ELR (cell line): ENCODE results near the gene HADHA.

Experiments
- DNase-seq: peaks from one replicate; pipeline ENCODE4 v3.0.0-alpha.2; 2015; ENCODE audit warnings: low read depth

Gene HADHA

DNA sequence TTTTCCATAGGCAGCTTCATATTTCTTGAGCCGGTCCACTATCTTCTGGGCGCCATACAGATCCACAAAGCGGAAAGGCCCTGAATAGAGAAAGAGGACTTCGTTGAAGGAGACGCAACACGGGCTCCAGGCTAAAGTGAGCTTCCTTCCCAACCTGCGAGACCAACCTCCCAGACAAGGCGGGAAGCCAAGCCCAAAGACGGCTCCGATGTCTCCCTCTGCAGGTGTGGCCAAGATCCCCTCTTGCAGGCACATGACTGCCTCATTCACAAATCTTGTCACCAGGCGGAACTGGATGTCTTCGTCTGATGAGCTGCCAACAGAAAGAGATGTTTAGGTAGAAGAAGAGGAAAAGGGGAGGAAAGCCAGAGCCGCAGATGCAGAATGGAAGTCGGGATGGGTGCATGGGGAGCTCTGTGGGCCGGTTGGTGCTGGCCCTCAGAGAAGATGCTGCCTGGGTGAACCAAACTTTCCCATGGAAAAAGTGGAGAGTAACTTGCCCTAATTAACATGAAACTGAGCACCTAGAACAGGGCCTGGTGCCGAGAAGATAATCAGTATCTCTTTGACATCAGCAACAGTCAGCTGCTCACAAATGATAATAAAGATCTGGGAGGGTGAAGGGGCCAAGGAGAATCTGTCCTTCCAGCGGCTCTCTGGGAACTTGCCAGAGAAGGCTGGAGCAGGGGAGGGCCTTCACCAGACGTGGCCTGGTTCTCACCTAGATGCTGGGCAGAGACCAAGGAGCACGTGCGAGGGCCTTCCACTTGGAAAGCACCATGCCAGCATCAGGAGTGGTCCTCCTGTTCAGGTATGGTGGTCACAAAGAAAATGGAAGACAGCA is 52.9 kb downstream of the HADHA start:
- DNase-seq, result no peak

DNA sequence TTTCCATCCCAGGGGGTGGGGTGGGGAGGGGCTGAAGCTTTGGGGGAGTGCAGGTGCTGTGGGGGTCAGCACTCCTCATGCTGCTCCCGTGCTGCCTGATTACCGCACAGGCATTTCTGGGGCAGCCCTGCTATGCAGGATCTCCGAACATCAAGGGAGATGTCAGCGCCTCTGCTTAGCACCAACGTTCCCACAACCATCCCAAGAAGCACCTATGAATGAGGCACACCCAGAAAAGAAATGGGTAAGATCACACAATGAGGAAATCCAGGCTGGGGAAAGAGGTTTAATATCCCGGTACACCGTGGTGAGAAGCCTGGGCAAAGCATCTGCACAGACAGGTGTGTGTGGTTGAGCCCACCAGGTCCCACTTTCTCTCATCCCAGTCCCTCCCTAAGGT is 54.1 kb downstream of the HADHA start:
- DNase-seq, result no peak

DNA sequence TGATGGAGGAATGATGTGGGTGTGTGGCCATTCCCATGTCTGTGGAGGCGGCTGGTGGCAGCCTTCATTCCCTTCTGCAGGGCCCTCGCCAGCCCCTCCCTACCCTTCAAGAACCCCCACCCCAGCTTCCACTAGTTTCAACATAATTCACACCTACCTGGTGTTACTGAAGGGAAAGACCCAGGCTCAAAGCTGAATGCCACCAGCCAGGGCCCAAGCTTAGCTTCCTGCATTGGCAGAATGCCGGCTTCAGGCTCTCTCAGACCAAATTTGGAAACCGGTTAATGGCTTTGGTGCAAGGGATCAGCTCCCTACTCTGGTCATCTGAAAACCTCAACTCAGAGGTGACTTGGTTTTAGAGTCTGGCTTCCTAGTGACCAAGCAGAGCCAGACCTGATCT is 54.7 kb downstream of the HADHA start:
- DNase-seq, result no peak

DNA sequence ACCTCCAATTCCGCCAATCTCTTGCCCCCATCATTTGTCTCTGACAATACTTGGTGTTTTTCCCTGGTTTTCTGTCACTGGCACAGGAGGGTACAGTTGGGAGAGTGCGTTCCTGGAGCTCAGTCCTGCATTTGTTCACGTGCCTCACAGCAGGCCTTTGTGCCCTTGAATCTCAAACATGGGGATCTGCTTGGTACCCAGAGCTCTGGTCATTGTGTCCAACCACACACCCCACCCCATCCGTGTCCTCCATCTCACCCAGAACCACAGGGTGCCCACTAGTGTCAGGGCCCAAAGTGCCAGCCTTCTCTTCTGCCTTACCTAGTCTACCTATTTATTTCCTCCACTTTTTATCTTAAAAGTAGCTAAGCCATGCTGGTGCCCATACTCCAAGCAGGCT is 55.3 kb downstream of the HADHA start:
- DNase-seq, result no peak

DNA sequence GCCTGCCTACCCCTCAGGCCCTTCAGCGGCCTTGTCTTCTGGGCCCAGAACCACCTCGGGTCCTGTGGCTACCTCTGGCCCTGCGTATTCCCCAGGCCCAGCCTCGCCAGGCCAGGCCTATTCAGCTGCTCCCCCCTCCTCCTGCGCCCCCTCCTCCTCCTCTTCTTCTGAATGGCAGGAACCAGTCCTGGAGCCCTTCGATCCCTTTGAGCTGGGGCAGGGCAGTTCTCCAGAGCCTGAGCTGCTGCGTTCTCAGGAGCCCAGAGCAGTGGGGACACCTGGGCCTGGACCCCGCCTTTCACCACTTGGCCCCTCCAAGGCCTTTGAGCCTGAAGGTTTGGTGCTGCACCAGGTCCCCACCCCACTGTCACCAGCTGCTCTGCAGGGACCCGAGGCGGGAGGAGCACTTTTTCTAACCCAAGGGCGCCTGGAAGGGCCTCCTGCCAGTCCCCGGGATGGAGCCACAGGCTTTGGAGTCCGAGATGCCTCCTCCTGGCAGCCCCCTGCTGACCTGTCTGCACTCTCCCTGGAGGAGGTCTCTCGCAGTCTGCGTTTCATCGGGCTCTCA is 56.8 kb downstream of the HADHA start:
- DNase-seq, result no peak

DNA sequence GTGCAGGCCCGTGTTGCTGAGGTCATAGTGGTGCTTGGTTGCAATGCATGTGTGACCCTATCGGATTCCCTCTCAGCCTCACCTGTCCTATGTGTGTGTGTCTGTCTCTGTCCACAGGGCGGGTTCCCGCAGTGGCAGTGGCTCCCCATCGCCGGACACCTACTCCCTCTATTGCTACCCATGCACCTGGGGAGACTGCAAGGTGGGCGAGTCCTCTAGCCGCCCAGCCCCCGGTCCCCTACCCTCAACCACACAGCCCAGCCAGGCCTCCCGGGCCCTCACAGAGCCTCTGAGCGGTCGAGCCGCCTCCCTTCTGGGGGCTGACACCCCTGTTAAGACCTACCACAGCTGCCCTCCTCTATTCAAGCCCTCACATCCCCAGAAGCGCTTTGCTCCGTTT is 57.3 kb downstream of the HADHA start:
- DNase-seq, result no peak

DNA sequence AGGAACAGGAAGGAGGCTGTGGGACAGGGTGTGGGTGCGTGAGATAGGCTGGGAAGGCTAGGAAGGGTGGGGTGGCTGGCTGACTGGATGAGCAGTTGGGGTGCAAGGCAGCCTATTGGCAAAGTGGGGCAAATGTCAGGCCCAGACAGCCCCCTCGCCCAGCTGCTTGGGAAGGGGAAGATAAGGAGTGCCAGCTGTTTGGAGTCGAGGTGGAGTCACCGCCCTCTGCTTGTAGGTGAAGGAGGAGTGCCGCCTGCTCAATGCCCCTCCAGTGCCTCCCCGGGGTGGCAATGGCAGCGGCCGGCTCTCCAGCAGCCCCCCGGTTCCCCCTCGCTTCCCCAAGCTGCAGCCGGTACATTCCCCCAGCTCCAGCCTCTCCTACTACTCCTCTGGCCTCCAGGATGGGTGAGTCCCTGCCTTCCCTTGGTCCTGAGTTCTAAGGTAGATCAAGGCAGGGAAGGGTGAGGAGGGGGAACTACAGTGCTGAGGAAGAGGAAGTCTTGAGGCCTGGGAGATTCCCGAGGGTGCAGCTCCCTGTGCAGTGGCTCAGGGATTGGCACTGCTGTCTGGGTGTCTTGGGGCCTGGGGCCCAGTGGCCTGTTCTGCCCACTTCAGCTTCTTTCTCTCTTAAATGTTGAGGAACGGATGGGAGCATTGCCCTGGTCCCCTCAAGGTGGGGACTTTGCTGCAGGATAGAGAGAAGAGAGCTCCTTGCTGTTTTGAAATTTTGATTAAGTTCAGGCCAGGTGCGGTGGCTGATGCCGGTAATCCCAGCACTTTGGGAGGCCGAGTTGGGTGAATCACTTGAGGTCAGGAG is 58.3 kb downstream of the HADHA start:
- no peak for DNase-seq

DNA sequence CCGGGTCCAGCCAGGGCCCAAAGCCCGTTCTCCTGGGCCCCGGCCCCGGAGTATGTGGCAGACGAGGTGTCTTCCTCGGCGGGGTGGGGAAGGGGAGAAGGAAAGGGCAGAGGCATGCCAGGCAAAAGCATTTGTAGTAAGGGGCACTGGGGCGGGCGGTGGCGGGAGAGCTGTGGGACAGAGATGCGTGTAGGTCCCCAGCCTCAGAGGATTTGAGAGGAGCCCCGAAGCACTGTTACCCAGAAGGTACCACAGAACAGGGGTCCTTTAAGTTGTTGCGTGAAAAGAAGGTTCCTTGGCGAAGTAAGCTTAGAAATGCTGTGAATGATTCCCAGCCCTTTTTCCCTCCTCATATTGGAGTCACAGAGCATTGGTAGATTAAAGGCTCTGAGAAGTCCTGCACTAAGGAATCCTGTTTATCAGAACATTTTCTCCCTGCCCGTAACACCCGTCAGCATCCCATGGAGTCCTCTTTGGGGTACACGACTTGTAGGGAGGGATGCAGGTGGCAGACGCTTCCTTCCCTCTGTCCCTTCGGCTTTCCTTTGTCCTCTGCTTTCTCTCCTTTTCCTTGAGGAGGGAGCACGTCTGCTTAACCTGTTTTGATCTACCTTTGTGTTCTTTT is 59.0 kb downstream of the HADHA start:
- DNase-seq, result no peak

DNA sequence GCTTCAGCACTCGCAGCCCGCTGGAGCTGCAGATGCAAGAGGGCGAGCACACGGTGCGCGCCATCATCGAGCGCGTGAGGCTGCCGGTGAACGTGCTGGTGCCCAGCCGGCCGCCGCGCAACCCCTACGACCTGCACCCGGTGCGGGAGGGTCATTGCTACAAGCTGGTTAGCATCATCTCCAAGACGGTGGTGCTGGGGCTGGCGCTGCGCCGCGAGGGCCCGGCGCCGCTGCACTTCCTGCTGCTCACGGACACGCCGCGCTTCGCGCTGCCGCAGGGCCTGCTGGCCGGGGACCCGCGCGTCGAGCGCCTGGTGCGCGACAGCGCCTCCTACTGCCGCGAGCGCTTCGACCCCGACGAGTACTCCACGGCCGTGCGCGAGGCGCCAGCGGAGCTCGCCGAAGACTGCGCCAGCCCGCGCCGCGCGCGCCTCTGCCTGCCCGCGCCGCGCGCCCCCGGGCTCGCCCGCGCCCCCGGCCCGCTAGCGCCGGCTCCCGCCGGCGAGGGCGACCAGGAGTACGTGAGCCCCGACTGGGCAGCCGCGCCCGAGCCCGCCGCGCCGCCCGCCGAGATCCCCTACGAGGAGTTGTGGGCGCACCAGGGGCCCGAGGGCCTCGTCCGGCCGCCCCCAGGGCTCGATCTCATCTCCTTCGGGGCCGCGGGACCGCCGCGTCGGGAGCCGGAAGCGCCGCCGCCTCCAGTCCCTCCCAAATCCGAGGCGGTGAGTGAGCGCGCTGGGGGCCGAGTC is 59.7 kb downstream of the HADHA start:
- no peak for DNase-seq

DNA sequence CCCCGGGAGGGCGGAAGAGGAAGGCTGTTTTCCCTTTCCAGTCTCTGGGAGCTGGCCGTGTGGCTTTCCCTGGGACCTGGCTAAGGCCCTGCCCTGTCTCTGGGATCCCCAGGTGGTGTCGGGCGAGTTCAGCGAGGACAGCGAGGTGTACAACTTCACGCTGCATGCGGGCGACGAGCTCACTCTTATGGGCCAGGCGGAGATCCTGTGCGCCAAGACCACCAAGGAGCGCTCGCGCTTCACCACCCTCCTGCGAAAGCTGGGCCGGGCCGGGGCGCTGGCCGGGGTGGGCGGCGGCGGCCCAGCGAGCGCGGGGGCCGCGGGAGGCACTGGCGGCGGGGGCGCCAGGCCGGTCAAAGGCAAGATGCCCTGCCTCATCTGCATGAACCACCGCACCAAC is 60.3 kb downstream of the HADHA start:
- no peak for DNase-seq

DNA sequence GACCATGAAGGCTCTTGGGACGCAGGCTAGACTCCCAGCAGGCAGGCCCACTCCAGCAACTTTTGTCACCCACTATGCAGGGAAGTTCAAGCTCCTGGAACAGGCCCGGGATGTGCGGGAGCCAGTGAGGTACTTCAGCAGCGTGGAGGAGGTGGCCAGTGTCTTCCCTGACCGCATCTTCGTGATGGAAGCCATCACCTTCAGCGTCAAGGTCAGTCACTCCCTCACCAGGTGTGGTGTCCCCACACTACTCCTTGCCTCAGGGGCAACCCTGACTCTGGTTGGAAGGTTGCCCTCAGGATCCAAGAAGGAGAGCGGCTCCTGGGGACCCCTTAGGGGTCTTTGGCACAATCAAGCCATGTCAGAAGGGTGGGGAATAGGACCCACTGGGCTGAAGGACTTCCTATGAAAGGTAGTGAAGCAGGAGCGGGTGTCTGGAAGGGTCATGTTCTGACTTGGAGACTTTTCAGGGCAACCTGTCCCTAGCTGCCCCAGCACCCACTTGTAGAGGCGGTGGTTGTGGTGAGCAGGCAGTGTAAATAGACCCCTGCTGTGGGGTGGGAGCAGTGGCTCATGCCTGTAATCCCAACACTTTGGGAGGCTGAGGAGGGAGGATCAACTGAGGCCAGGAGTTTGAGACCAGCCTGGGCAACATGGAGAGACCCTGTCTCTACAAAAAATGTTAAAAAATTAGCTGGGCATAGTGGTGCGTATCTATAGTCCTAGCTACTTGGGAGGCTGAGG is 61.4 kb downstream of the HADHA start:
- DNase-seq, result no peak

DNA sequence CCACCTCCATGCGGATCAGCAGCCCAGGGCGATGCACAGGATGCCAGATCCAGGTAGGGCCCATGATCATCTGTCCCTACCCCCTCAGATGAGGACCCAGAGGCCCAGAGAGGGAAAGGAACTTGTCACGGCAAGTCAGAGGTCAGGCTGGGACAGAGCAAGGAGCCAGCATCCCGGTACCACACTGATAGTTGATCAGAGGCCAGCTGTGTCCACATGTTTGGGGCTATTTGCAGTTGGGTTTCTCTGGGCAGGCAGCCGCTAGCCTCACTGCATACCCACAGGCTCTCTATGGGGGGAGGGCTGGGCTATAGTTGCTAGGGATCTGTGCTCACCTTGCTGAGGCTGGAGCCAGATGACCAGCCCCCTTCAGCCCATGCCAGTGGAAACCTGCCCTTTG is 62.0 kb downstream of the HADHA start:
- no peak for DNase-seq

DNA sequence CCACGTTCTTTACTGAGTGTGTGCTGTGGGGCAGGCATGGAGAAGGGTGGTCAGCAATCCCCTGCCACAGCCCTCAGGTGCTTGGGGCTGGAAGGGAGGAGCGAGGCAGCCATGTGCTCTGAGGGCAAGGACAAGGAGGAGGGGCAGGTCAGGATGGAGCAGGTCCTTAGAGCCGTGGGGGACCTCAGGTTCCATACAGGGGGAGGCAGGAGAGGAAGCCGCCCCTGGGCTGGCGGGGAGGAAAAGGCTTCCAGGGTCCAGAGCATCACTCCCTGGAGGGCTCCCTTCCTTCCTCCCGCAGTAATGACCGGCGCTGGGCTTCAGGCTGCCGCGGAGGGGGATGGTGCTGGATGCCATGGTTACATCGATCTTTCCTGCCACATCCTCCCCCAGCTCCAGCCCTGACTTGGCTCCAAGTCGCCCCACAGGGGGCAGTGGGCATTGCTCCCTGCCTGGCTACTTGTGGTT is 65.0 kb downstream of the HADHA start:
- DNase-seq, result no peak

DNA sequence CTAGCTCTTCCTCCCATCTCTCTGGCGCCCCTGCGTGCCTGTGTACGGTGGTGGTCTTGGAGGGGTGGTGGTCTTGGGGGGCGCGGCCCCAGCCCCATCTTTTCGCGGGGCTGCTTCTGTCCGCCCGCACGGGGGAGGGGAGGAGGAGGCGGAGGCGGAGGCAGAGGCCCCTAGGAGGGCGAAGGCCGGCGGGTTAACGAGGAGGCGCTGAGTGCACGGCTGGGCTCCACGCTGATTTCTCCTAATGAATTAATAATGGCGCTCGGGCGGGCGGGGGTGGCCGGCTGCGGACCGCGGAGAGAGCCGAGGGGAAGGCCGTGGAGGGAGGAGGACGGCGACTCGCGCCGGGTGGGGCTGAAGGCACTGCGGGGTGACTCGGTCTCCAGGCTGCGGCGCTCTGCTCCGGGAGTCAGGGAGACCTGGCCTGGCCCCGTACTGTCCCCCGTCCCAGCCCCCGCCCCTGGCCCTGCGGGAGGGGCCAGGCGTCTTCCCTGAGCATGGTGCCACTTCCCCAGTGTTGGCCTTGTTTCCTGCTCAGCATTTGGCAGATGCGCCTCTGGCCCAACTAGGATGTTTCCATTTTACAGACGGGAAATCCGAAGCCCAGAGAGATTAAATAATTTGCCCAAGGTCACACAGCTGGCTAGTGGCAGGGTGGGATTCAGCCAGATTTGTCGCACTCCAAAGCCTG is 65.5 kb downstream of the HADHA start:
- DNase-seq, result peak; percentile 37

DNA sequence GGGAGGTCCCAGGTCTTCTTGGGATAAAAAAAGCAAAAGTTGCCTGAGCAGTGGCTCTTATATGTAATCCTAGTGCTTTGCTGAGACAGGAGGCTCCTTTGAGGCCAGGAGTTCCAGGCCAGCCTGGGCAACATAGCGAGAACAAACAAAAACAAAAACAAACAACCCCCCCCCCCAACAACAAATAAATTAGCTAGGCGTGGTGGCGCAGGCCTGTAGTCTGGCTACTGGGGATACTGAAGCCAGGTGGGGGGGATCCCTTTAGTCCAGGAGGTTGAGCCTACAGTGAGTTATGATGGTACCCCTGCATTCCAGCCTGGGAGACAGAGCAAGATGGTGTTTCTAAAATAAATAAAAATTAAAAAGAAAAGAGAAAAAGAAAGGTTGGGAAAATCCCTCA is 66.2 kb downstream of the HADHA start:
- DNase-seq, result no peak

DNA sequence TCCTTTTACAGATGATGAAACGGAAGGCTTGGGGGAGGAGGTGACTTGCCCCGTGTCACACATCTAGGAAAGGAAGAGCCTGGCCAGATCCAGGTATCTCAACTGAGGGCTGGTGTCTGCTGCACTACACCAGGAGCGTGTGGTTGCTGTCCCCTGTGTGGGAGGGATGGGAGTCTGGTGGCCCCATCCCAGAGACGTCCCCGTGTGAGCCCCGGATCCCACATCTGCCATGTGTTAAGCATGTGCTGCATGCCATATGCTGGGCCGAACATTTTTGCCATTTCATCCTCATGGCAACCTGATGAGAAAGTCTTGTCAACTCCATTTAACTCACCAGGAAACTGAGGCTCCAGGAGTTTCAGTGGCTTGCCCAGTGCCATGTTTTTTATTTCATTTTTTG is 67.3 kb downstream of the HADHA start:
- no peak for DNase-seq

DNA sequence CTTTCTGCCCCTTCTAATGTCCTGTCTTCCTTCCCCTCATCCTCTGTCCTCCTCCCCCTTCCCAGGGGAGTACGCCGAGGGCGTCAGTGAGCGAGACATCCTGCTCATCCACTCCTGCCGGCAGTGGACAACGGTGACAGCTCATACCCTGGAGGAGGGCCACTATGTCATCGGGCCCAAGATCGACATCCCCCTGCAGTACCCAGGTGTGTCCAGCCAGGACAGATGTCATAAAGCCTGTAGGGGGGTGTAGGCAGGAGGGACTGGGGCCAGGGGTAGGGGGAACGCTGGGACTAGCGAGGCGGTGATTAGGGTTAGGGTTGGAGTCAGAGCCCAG is 68.2 kb downstream of the HADHA start:
- DNase-seq, result no peak

DNA sequence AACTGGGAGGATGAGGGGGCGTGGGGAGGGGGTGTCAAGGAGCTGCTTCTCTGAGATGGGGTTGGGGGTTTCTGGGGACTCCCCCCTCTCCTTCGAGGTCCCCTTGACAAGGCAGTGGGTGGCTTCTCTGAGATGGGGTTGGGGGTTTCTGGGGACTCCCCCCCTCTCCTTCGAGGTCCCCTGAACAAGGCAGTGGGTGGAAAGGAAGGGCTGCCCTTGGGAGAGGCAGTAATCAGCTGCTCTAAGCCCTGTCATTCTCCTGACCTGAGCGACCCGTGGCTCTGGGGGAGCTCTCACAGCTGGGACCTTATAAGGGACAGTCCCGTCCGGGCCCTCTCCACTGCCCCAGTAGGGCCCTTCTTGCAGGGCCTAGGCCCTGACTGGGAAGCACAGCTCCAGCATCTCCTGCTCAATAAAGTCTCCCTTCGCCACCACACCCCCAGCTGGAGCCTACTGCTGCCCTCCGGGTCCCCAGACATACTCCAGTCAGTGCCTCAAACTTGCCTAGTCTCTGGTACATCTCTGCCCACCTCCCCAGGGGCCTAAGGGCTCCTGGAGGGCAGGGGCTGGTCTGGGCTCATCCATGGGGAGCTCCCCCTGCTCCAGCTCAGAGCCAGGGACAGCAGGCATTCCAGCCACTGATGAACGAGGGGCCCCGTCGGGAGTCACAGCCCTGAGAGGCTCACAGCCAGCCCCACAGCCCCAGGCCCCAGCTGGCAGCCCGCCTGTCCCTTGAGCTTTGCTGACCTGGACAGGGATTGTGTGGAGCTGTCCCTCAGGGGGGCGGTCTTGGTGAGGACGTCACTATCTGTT is 68.8 kb downstream of the HADHA start:
- DNase-seq, result no peak

DNA sequence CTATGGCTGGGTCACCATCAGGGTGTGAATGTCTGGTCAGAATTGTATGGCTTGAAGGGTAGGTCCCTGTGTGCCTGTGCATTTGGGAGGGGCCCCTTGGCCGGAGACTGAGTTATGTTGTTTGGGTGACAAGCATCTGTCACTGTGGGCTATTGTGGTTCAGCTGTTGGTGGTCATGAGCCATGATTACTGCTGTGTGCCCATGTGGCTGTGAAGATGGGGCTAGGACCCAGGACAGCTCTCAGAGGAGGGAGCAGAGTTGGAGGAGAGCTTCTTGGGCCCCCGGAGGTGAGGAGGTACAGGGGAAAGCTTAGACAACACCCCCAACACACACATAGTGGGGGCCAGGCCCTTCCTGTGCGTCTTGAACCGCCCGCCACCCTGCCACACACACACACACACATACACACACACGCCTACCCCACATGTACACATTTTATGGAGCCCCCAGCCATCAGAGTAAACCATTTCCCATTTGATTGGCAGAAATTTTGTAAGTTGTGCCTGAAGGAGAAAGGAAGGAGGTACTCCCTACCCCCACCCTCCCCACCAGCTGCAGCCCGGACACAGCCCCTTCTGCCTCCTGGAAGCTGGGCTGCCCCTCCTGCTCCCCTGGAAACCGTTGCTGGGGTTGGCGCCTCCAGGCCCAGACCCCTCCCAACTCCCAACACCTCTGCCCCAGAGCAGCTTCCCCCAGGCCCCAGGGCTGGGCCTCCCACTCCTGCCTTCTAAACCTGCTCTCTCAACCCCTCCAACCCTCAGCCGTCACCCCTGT is 69.6 kb downstream of the HADHA start:
- no peak for DNase-seq
